Measurements from ENCODE around the gene LDLRAD4.

LDLRAD4 gene

GRCh38 chr18:13246121-13246520 is 27.6 kb downstream of the LDLRAD4 start:
- Histone ChIP-seq H4K20me1 (ENCODE audit: low read depth, low read length) (no peaks in the 10 kb centered on the region), H3K27me3 (ENCODE audit: low read length) (no peaks in the 10 kb centered on the region), H3K9ac (ENCODE audit: low read length) (no peak overlapping the region), H3K27ac (ENCODE audit: low read depth, low read length) (no peak overlapping the region), H3K79me2 (ENCODE audit: insufficient read depth, low read length) (no peaks in the 10 kb centered on the region), H3F3A (ENCODE audit: insufficient read depth) (no peaks in the 10 kb centered on the region), H3K9me2 (replicated peaks; ENCODE audit: insufficient read depth, low read length) (no peaks in the 10 kb centered on the region), H3K4me3 (ENCODE audit: insufficient read depth, low read length, poor library complexity, severe bottlenecking) (no peak overlapping the region), H3K36me3 (ENCODE audit: low read length) (no peaks in the 10 kb centered on the region), H3K9me3 (ENCODE audit: insufficient read depth, low read length) (no peaks in the 10 kb centered on the region), H3K4me2 (ENCODE audit: low read depth, low read length, poor library complexity, severe bottlenecking) (no peak overlapping the region), H2AFZ (ENCODE audit: low read depth, low read length, severe bottlenecking) (no peak overlapping the region)
- no peak for TF ChIP-seq EZH2phosphoT487 (conservative IDR thresholded peaks at IDR 0.05; ENCODE audit: low read length)
- TF ChIP-seq CTCF (IDR thresholded peaks at IDR 0.05; ENCODE audit: insufficient read depth, low read length, poor library complexity, severe bottlenecking): no peak

GRCh38 chr18:13246591-13246990 is 28.0 kb downstream of the LDLRAD4 start:
- Histone ChIP-seq H3K27me3 (ENCODE audit: low read length) (no peaks in the 10 kb centered on the region), H3K9me2 (replicated peaks; ENCODE audit: insufficient read depth, low read length) (no peaks in the 10 kb centered on the region), H3K4me2 (ENCODE audit: low read depth, low read length, poor library complexity, severe bottlenecking) (no peak overlapping the region), H3F3A (ENCODE audit: insufficient read depth) (no peaks in the 10 kb centered on the region), H3K9me3 (ENCODE audit: insufficient read depth, low read length) (no peaks in the 10 kb centered on the region), H3K4me3 (ENCODE audit: insufficient read depth, low read length, poor library complexity, severe bottlenecking) (no peak overlapping the region), H2AFZ (ENCODE audit: low read depth, low read length, severe bottlenecking) (no peak overlapping the region), H4K20me1 (ENCODE audit: low read depth, low read length) (no peaks in the 10 kb centered on the region), H3K79me2 (ENCODE audit: insufficient read depth, low read length) (no peaks in the 10 kb centered on the region), H3K36me3 (ENCODE audit: low read length) (no peaks in the 10 kb centered on the region), H3K27ac (ENCODE audit: low read depth, low read length) (no peak overlapping the region), H3K9ac (ENCODE audit: low read length) (no peak overlapping the region)
- no peak for TF ChIP-seq CTCF (IDR thresholded peaks at IDR 0.05; ENCODE audit: insufficient read depth, low read length, poor library complexity, severe bottlenecking)
- no peak for TF ChIP-seq EZH2phosphoT487 (conservative IDR thresholded peaks at IDR 0.05; ENCODE audit: low read length)

- no peak overlapping the region for H3K4me2 ChIP-seq (ENCODE audit: low read depth, low read length, poor library complexity, severe bottlenecking)
- no peak for TF ChIP-seq EZH2phosphoT487 (conservative IDR thresholded peaks at IDR 0.05; ENCODE audit: low read length)
- no peak for TF ChIP-seq CTCF (IDR thresholded peaks at IDR 0.05; ENCODE audit: insufficient read depth, low read length, poor library complexity, severe bottlenecking)
- H3K79me2 ChIP-seq (ENCODE audit: insufficient read depth, low read length): no peaks in the 10 kb centered on the region
- no peaks in the 10 kb centered on the region for H4K20me1 ChIP-seq (ENCODE audit: low read depth, low read length)
- H3K27ac ChIP-seq (ENCODE audit: low read depth, low read length): no peak overlapping the region
- no peak overlapping the region for H3K4me3 ChIP-seq (ENCODE audit: insufficient read depth, low read length, poor library complexity, severe bottlenecking)
- no peaks in the 10 kb centered on the region for H3F3A ChIP-seq (ENCODE audit: insufficient read depth)
- H3K9me3 ChIP-seq (ENCODE audit: insufficient read depth, low read length): no peaks in the 10 kb centered on the region
- no peaks in the 10 kb centered on the region for H3K36me3 ChIP-seq (ENCODE audit: low read length)
- H3K27me3 ChIP-seq (ENCODE audit: low read length): no peaks in the 10 kb centered on the region
- no peaks in the 10 kb centered on the region for H3K9me2 ChIP-seq (replicated peaks; ENCODE audit: insufficient read depth, low read length)
- H2AFZ ChIP-seq (ENCODE audit: low read depth, low read length, severe bottlenecking): no peak overlapping the region
- H3K9ac ChIP-seq (ENCODE audit: low read length): no peak overlapping the region
These were observed 28.9 kb downstream of the LDLRAD4 start for GRCh38 chr18:13247506-13247905.

Measured in SU-DHL-6 (cell line).